GM20431 (cell line): Measurements from ENCODE around the gene MEPE.

Experiments
- in situ Hi-C: fragments of 300-500 bp; cut with MseI, MboI; formaldehyde crosslinking; loops from one replicate; pipeline ENCODE4 v1.15.0; 2020; ENCODE audit warnings: low sequenced_read_pairs; ENCODE audit not compliant: unreplicated experiment

MEPE gene, protein sequence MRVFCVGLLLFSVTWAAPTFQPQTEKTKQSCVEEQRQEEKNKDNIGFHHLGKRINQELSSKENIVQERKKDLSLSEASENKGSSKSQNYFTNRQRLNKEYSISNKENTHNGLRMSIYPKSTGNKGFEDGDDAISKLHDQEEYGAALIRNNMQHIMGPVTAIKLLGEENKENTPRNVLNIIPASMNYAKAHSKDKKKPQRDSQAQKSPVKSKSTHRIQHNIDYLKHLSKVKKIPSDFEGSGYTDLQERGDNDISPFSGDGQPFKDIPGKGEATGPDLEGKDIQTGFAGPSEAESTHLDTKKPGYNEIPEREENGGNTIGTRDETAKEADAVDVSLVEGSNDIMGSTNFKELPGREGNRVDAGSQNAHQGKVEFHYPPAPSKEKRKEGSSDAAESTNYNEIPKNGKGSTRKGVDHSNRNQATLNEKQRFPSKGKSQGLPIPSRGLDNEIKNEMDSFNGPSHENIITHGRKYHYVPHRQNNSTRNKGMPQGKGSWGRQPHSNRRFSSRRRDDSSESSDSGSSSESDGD

GRCh38 chr4:87832669-87833068 is at the start of gene MEPE:
Gene MEPE (plus strand): TSS chr4:87832969. CDS start chr4:87834715, 1,746 bp downstream.
- in situ Hi-C loops, result loop anchor here (25.0 kb wide), 1 partner anchor 145 kb away; no protein-coding TSS in a partner anchor

- in situ Hi-C loops, result no loop called here
Observed at GRCh38 chr4:87783781-87784180, 49.0 kb upstream of the MEPE start.

- in situ Hi-C loops, result no loop called here
Observed at GRCh38 chr4:87785731-87786509, 46.8 kb upstream of the MEPE start.

DNA sequence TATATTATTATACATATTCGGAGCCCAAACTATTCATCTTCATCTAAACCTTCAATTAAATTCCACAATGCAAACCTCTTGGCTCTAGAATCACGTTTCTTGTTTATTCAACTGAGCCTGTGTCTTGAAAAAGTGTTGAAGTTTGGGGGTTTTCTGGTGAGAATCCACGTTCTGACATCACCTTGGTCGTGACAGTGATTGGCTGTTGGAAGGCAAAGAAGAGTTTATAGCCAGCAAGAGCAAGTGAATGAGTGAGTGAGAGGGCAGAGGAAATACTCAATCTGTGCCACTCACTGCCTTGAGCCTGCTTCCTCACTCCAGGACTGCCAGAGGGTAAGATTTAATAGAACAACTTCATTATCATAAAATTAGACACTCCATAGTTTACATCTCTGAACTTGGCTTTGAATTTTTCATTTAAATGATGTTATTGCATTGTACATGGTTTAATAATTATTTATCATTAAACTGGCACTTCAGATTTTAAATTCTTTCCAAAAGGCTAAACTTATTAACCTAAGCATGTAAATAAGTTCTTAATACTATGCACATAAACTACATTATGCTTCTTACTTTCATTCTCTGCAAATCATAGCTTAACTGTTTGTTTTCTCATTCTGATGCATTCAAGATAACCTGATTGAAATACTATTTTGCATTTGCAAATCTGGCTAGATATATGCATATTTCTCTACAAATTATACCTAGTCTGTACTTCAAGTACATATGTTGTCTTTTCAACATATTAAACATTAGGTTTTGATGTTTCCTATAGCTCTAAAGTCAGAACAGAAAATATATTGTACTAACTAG is 33.3 kb upstream of the MEPE start, which contains the start of gene IBSP:
TSS of gene IBSP (plus strand) at position 254 of the 813 bp plus-strand sequence. CDS start 2,808 bp downstream, outside the sequence.
- in situ Hi-C loops, result no loop called here

GRCh38 chr4:87802858-87803257 is 29.9 kb upstream of the MEPE start:
- in situ Hi-C loops, result no loop called here

GRCh38 chr4:87803421-87803820 is 29.3 kb upstream of the MEPE start:
- in situ Hi-C loops, result no loop called here

DNA sequence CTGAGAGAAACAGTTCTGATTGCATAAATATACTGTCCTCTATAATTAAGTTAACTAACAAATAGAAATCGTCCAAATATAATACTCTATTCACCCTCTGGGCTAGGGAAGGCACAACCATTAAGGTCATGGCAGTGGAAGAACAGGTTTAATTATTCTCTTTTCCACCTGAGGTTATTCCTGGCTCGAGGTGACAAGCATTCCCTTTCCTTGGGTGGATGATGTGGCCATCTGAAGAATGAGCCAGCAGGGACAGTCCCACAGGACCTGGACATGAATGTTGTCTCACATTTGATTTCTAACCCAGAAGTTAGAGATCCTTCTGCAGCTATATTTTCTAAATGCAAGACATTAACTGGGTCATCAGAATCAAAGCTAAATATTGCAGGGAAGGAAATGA is 27.9 kb upstream of the MEPE start:
- in situ Hi-C loops, result no loop called here

DNA sequence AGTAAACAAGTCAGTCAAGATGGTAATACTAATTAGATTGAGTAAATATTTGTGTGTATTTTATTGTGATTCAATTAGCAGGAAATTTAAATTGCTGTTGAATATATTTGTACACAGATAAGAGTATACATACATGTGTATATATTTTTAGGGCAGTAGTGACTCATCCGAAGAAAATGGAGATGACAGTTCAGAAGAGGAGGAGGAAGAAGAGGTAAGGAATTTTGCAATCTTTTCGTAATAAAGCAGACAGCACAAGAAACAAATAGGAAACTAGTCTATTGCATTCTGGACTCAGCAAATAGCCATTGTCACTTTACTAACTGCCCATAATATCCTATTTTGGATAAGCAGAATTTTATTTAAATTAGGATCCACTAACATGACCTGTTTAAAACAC is 26.8 kb upstream of the MEPE start:
- in situ Hi-C loops, result no loop called here

GRCh38 chr4:87806520-87806919 is 26.2 kb upstream of the MEPE start:
- in situ Hi-C loops, result no loop called here

DNA sequence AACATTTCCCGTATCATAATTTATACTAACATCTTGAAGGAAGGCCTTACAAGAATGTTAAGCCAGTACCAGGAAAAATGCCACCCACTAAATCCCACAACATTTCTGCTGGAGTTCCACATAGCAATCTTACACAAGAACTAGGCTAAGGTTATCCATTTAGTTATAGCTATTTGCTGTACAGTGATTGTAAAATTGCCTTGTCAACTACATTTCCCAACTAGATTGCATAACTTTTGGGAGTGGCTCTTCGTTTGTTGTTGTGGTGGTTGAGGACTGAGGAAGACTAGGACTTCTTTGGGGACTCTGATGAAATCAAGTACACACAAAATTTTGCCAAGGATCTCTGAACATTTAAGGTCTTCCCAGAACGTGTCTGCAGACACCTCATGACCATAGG is 25.4 kb upstream of the MEPE start:
- in situ Hi-C loops, result no loop called here

DNA sequence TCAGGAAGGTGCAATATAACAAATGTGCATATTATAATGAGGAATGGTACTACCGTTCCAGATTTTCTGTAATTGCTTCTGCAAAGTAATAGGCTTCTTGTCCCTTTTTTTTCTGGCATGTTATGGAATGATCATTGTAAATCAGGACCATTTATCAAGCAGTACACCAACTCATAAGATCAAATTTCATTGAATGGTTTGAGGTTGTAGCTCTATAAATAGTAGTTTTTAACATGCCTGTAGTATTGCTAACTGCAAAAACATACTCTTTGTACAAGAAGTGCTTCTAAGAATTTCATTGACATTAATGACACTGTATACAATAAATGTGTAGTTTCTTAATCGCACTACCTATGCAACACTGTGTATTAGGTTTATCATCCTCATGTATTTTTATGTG is 20.8 kb upstream of the MEPE start:
- in situ Hi-C loops, result no loop called here

DNA sequence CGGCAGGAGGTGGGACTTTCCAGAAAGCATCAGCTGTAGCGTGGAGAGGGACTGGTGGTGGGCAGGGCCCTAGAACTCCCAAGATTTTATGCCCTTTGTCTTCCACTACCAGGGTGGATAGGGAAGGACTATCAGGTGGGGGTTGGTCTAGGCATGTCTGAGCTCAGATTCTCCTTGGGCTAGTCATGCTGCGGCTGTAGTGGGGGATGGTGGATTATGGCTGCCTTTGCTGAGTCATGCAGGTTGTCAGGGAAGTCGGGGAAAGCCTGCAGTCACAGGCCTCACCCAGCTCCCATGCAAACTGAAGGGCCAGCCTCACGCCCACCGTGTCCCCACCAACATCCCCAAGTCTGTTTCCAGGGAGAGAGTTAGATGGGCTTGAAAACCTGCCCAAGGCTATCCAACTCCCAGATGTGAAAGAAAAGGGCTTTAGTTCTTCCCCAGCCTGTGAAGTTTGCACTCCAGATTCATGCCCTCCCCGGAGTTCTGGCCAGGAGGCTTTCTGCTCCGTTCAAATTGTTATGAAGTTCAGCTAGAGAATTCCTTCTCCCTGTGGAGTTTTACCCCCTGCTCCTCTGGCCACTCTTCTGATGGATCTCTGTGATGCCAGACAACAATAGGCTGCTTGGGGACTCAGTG is 13.4 kb upstream of the MEPE start:
- in situ Hi-C loops, result no loop called here

- in situ Hi-C loops, result no loop called here
Observed at GRCh38 chr4:87823200-87823599, 9.6 kb upstream of the MEPE start.

GRCh38 chr4:87823724-87824123 is 9.0 kb upstream of the MEPE start:
- in situ Hi-C loops, result no loop called here

GRCh38 chr4:87824352-87824751 is 8.4 kb upstream of the MEPE start:
- in situ Hi-C loops, result no loop called here

DNA sequence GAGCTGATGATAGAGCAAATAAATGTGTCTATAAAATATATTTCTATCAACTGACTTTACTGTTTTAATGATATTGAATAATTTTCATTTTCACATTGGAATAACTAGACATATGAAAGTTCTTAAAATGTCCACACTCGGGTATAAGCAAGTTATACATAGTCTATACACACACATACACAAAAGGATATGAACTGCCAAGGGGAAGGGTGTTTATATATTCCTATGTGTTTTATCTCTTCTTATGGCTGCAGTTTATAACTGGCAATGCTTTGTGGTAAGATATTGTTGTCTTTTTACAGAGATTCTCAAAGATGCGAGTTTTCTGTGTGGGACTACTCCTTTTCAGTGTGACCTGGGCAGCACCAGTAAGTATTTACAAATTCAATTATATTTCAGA is 1.6 kb downstream of the MEPE start:
- in situ Hi-C loops, result loop anchor here (25.0 kb wide), 1 partner anchor 147 kb away; no protein-coding TSS in a partner anchor

DNA sequence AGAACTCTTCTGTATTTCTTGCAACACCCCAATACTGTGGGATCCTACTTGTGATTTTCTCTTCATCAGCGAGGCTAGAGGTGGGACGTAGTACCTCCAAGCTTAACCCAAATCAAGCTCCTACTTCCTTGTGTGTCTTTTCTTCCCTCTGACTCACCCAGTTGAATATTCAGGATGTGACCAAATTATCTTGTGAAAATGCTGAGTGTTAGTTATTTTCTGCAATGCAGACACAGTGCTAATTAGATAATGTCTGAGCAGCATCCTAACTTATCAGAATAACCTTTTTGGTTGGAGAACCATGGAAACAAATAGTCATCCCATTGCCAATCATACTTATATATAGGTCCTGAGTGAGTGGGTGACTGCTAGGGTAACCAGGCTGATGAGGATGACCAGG is 2.4 kb downstream of the MEPE start:
- in situ Hi-C loops, result loop anchor here (25.0 kb wide), 1 partner anchor 148 kb away; no protein-coding TSS in a partner anchor

DNA sequence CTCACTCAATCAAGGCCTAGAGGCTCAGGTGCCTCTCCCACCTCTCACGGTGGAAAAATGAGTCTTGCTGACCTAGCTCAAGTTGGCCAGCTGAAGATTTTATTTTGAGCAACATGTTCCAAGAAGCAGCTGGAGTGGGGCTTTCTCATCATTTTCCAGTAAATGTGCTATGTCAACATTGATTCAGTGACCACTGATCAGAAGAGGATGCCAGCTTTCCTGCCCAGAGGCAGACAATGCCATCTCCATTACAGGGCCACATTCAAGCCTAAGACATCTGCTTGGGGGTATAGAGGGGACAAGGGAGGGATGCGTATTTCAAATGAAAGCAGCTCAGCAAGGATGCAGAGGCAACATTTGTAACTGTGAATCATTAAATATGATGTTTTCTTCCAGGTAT is 3.0 kb downstream of the MEPE start:
- in situ Hi-C loops, result loop anchor here (25.0 kb wide), 1 partner anchor 148 kb away; no protein-coding TSS in a partner anchor

DNA sequence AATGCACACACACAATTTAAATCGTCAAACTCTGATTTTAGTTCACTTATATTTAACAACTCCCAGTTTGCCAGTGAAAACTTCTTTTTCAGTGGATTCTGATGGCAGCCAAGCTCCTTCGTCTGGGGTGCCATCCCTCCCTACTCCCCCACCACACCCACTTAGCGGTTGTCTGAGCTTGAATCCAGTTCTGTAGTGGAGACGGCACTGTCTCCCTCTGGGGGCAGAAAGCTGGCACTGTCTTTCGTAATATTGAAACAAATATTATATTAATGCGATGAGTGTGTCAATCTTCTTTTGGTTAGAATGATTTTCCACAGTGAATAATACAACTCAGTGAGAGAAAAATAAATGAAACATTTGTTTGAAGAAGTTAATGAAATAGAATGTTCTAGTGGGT is 5.4 kb downstream of the MEPE start:
- in situ Hi-C loops, result loop anchor here (25.0 kb wide), 1 partner anchor 151 kb away; no protein-coding TSS in a partner anchor
